ENCODE measurements around the gene VPS50.
"Not testable (repeated sequence)": the region's sequence is repeated elsewhere in the genome, so short reads cannot be mapped to it uniquely, and the experiment has no call there.

The VPS50 gene

GRCh38 chr7:93238748-93239147 is 6.6 kb downstream of the VPS50 start:
- no peak for DNase-seq (ENCODE audit: low read depth)

DNA sequence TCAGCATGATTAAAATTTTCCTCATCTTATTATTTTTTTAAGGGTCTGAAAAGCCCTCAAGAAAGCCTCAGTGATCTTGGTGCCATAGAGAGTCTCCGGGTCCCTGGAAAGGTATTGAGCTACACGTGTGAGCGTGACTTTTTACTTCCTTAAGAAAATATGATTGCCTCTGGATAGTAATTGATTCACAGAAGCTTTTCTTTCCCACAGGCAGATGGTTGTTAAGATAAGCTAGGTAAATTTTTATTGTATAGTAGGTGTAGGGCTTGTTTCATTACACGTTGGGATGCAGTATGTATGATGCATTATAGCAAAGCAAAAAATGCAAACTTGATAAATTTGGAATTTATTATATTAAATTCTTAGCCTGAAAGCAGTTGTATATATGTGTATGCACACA is 7.7 kb downstream of the VPS50 start:
- DNase-seq (ENCODE audit: low read depth) = no peak

- no peak for DNase-seq (ENCODE audit: low read depth)
Measured at GRCh38 chr7:93242106-93242505, 9.9 kb downstream of the VPS50 start.

- DNase-seq (ENCODE audit: low read depth) = peak; percentile 48
Measured at GRCh38 chr7:93245525-93246432, 13.6 kb downstream of the VPS50 start.

- DNase-seq (ENCODE audit: low read depth) = peak; percentile 46
Measured at GRCh38 chr7:93249491-93250148, 17.5 kb downstream of the VPS50 start.

DNA sequence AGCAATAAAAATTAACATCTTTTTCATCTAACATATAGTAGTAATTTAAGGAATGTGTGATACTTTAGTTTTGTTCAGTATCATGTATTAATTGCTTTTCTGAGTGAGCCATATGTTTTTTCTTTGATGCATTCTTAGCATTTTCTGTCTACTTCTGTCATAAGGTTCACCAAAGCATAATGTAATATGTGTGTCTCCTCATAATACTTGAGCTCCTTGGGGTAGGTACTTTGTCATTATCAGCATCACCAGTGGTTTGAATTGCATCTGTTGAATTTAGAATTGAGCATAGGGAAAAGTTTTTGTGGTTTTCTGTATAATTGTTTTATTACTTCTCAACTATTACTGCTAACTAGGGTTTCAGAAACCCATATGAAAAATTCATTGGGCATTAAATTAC is 26.5 kb downstream of the VPS50 start:
- peak; percentile 2 for DNase-seq (ENCODE audit: low read depth)

DNA sequence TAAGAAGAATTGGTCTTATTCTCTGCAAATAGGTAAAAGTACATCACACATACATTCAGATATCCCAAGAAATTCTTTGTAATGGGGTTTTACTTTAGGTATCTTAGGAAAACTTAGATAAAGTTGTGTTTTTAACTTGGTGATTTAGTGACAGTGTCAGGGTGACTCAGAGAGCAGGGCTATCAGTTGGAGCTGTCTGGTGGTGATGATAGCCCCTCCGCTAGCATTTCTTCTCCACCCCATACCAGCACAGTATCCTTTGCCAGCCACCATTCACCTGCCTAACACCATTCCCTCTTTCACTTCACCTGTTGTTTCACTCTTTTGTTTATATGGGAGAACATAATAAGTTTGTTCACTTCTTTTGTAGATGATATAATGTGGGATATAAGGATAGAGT is 30.4 kb downstream of the VPS50 start:
- no peak for DNase-seq (ENCODE audit: low read depth)

- DNase-seq (ENCODE audit: low read depth) = no peak
Measured at GRCh38 chr7:93265220-93265619, 33.1 kb downstream of the VPS50 start.

DNA sequence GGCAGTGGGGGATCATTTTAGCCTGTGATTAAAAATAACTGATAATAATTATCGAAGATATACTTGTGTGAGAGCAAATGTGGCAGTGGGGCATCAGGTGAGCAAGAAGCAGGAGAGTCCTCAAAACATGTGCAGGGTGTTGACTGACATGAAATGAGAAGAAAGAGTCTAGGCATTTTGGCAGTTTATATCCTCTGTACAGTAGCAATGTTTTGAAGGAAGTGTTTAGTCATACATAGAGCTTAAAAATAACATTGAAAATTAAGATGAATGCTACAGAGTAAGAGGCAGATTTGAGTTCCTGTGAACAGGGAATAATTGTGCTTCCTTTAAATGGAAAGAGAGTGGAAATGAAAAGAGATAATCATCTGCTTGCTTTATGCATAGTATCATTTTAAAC is 47.4 kb downstream of the VPS50 start:
- DNase-seq (ENCODE audit: low read depth) = peak; percentile 26

- no peak for DNase-seq (ENCODE audit: low read depth)
Measured at GRCh38 chr7:93284908-93285307, 52.7 kb downstream of the VPS50 start.

- DNase-seq (ENCODE audit: low read depth) = no peak
Measured at GRCh38 chr7:93293229-93293628, 61.1 kb downstream of the VPS50 start.

- DNase-seq (ENCODE audit: low read depth) = no peak
Measured at GRCh38 chr7:93298206-93298605, 66.0 kb downstream of the VPS50 start.

GRCh38 chr7:93298671-93299070 is 66.5 kb downstream of the VPS50 start:
- peak; percentile 49 for DNase-seq (ENCODE audit: low read depth)

DNA sequence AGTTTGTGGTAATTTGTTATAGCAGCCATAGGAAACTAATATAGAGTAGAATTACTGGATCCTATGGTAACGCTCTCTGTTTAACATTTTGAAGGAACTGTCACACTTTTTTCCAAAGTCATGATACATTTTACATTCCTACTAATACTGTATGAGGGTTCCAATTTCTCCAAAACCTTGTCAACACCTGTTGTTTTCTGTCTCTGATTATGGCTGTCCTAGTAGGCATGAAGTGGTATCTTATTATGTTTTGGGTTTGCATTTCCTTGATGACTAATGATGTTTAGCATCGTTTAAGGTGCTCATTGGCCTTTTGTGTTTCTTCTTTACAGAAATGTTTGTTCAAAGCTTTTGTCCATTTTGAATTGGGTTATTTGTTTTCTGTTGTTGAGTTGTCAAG is 69.6 kb downstream of the VPS50 start:
- no peak for DNase-seq (ENCODE audit: low read depth)

GRCh38 chr7:93307131-93307660 is 75.0 kb downstream of the VPS50 start:
- peak; percentile 87 for DNase-seq (ENCODE audit: low read depth)

- no peak for DNase-seq (ENCODE audit: low read depth)
Measured at GRCh38 chr7:93307943-93308342, 75.8 kb downstream of the VPS50 start.

- peak; percentile 30 for DNase-seq (ENCODE audit: low read depth)
Measured at GRCh38 chr7:93310346-93310745, 78.2 kb downstream of the VPS50 start.

GRCh38 chr7:93314449-93314848 is 82.3 kb downstream of the VPS50 start:
- DNase-seq (ENCODE audit: low read depth) = no peak

GRCh38 chr7:93315896-93316295 is 83.7 kb downstream of the VPS50 start:
- DNase-seq (ENCODE audit: low read depth) = peak; percentile 87

GRCh38 chr7:93316730-93317129 is 84.6 kb downstream of the VPS50 start:
- peak; percentile 54 for DNase-seq (ENCODE audit: low read depth)

GRCh38 chr7:93320887-93321286 is 88.7 kb downstream of the VPS50 start:
- DNase-seq (ENCODE audit: low read depth) = no peak

GRCh38 chr7:93326291-93326690 is 94.1 kb downstream of the VPS50 start:
- DNase-seq (ENCODE audit: low read depth) = not testable (repeated sequence)

DNA sequence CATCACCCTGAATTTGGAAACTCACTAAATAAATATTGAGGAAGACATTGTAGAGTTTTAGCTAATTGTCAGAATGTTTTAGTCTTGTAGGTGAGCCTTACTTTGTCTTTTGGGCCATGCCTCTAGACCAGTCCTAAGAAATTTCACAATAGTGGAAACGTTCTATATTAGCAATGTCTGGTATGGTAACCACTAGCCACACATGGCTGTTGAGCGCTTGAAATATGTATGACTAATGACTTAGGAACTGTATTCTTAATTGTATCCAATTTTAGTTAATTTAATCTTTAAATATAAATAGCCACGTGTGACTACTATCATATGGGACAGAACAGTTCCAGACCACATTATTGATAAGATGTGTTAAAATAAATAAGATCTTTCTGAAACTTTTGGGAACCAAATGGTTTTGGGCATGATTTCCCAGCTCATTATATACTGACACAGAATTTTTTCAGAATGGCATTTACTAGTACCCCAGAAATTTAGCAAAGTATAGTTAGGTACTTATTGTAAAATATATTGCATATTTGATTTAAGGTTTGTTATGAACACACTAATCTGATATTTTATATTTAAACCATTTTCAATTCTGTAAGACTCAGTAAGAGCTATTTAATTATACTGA is 95.0 kb downstream of the VPS50 start:
- peak; percentile 92 for DNase-seq (ENCODE audit: low read depth)

Data from EH (cell line).